Uterus (tissue), 4 donors: ENCODE measurements around the gene ONECUT3. TPM values are rescaled to one million over a fixed set of nuclear protein-coding genes. Genes with fewer than 3 reads are reported as not detected.

Experiments
- DNase-seq, 2 donors: peaks; one replicate each; pipeline ENCODE4 v3.0.0-alpha.2; 2019 to 2020
- H3K27ac ChIP-seq, 2 donors: fragments of 200-600 bp; sonication (generic); 1 replicate in 1 of 2; 2 replicates in 1 of 2; pipeline ENCODE4 v1.5.1; 2016 to 2018
- H3K27me3 ChIP-seq, 2 donors: fragments of 200-600 bp; sonication (generic); one replicate each; pipeline ENCODE4 v1.5.1; 2018 to 2019; ENCODE audit warnings: control low read depth in 1 of 2
- H3K36me3 ChIP-seq, 2 donors: fragments of 200-600 bp; sonication (generic); one replicate each; pipeline ENCODE4 v1.5.1; 2019; ENCODE audit warnings: control low read depth in 1 of 2
- H3K4me1 ChIP-seq, 2 donors: fragments of 200-600 bp; sonication (generic); one replicate each; pipeline ENCODE4 v1.5.1; 2018 to 2019; ENCODE audit warnings: control low read depth in 1 of 2
- H3K4me3 ChIP-seq, 2 donors: fragments of 200-600 bp; sonication (generic); 1 replicate in 1 of 2; 2 replicates in 1 of 2; pipeline ENCODE4 v1.5.1; 2018 to 2019; ENCODE audit warnings: mild to moderate bottlenecking in 1 of 2
- H3K9me3 ChIP-seq, 2 donors: fragments of 200-600 bp; sonication (generic); one replicate each; pipeline ENCODE4 v1.5.1; 2019; ENCODE audit warnings: control low read depth in 1 of 2
- POLR2A ChIP-seq, 2 donors: fragments of 450-650 bp; IDR thresholded peaks; one replicate each; pipeline ENCODE4 v1.6.1; 2016; ENCODE audit warnings: antibody characterized with exemption in 2 of 2, mild to moderate bottlenecking in 1 of 2, moderate library complexity in 1 of 2
- intact Hi-C: fragments of 100-400 bp; cut with DNase I; formaldehyde crosslinking; loops from one replicate; pipeline ENCODE4 v1.15.1; 2023; ENCODE audit warnings: low total_unique reads
- total RNA-seq, 4 donors: library from RNA; depleted of rRNA in 3 of 4; stranded (reverse); fragments of >200 nt in 3 of 4; gene quantifications; one replicate each; pipeline versions ENCODE4 v1.1.0 to v1.2.4, GENCODE V29; 2014 to 2023
- TF ChIP-seq, protein P1 (sequence below), 4 experiments: fragments of 200-600 bp in 2 of 4; fragments of 450-650 bp in 2 of 4; sonication (generic) in 2 of 4; IDR thresholded peaks; one replicate each; pipeline ENCODE4 v1.5.1; 2016 to 2019; ENCODE audit warnings: antibody characterized with exemption in 4 of 4, mild to moderate bottlenecking in 2 of 4, moderate library complexity in 1 of 4
- donor health status: DM: yes; HTN: yes; CAD: no.

Gene ONECUT3
- total RNA-seq, 4 donors from 2014 or later = not detected

DNA sequence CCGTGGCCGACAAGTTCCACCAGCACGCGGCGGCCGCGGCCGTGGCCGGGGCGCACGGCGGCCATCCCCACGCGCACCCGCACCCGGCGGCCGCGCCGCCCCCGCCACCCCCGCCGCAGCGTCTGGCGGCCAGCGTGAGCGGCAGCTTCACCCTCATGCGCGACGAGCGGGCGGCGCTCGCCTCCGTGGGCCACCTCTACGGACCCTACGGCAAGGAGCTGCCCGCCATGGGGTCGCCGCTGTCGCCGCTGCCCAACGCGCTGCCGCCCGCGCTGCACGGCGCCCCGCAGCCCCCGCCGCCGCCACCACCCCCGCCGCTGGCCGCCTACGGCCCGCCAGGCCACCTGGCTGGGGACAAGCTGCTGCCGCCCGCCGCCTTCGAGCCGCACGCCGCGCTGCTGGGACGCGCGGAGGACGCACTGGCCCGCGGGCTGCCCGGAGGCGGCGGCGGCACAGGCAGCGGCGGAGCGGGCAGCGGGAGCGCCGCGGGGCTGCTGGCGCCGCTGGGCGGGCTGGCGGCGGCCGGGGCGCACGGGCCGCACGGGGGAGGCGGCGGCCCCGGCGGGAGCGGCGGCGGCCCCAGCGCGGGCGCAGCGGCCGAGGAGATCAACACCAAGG is 821 bp downstream of the ONECUT3 start:
- intact Hi-C loops = no loop called here
- Histone ChIP-seq H3K4me3 (no peak overlapping the region), H3K27me3 (peaks cover 8 to 73% of the 10 kb centered on the region in 2 donors), H3K9me3 (no peaks in the 10 kb centered on the region), H3K27ac (no peak overlapping the region), H3K36me3 (no peaks in the 10 kb centered on the region), H3K4me1 (peaks cover 0 to 16% of the 10 kb centered on the region in 2 donors)
- DNase-seq = no peak
- no peak for TF ChIP-seq POLR2A (IDR thresholded peaks at IDR 0.05)
- TF ChIP-seq, protein P1, sequence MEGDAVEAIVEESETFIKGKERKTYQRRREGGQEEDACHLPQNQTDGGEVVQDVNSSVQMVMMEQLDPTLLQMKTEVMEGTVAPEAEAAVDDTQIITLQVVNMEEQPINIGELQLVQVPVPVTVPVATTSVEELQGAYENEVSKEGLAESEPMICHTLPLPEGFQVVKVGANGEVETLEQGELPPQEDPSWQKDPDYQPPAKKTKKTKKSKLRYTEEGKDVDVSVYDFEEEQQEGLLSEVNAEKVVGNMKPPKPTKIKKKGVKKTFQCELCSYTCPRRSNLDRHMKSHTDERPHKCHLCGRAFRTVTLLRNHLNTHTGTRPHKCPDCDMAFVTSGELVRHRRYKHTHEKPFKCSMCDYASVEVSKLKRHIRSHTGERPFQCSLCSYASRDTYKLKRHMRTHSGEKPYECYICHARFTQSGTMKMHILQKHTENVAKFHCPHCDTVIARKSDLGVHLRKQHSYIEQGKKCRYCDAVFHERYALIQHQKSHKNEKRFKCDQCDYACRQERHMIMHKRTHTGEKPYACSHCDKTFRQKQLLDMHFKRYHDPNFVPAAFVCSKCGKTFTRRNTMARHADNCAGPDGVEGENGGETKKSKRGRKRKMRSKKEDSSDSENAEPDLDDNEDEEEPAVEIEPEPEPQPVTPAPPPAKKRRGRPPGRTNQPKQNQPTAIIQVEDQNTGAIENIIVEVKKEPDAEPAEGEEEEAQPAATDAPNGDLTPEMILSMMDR (IDR thresholded peaks at IDR 0.05) = no peak

DNA sequence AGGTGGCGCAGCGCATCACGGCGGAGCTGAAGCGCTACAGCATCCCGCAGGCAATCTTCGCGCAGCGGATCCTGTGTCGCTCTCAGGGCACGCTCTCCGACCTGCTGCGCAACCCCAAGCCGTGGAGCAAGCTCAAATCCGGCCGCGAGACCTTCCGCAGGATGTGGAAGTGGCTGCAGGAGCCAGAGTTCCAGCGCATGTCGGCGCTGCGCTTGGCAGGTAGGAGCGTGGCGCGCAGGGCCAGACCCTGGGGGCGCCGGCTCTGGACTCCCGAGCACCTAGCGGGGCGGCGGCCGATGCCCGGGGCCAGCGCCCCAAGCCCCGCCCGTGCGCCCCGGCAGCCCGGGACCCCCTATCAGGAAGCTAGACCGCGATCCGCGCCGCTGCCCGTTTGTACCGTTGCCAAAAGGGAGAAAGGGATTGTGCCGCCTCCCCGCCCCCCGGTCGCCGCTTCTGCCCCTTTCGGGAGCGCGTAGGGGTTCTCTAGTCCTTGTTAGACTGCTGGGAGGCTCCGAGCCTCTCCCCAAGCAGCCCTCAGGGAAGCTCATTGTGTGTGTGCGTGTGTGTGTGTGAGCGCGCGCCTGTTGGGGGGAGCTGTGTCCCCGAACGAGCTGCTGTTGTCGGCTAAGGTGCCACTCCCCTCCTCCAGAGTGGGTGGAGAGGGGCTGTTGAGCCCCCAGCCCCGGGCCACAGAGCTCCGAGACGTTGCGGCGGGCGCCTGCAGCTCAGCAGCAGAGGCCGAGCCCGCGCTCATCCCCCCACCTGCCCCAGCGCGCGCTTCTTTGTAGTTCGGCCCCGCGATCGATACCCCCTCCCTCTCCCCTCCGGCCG is 1.5 kb downstream of the ONECUT3 start:
- intact Hi-C loops = no loop called here

DNA sequence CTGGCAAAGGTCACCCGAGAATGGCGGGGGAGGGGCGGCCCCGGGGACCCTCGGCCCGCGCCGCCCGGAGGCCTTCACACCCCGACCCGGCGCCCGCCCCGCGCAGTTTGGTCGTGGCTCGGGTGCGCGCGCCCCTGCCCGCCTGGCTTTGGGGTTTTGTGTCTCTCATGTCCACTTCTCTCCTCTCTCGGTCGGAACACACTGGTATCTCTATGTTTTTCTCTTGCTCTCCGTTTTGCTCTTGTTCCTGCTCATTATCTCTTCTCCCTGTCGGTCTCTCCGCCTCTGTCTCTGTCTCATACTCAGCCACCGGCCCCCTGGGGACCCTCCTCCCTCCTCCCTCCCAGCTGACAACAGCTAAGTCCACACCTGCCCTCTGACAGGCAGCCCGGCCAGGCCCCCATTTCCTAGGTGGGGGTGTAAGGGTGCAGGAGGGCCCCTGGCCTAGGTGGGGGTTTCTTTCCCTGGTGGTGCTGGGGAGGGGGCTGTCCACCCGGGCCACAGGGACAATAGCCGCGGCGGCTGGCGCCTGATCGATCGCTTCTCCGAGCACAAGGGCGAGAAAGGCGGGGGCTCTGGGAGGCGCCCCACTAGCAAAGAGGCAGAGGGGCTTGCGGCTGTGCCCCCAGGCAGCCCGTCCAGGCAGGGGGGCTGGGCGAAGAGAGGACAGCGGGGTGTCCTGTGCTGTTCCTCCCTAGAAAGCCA is 2.3 kb downstream of the ONECUT3 start:
- no peak for TF ChIP-seq POLR2A (IDR thresholded peaks at IDR 0.05)
- TF ChIP-seq, protein P1 (IDR thresholded peaks at IDR 0.05) = no peak
- Histone ChIP-seq H3K27ac (no peak overlapping the region), H3K27me3 (peaks cover 10 to 67% of the 10 kb centered on the region in 2 donors), H3K4me3 (no peak overlapping the region), H3K4me1 (peaks cover 0 to 8% of the 10 kb centered on the region in 2 donors), H3K36me3 (no peaks in the 10 kb centered on the region), H3K9me3 (no peaks in the 10 kb centered on the region)
- DNase-seq = no peak
- intact Hi-C loops = no loop called here

More for the DNA sequence above, 1.5 kb downstream of the ONECUT3 start:
- Histone ChIP-seq H3K9me3 (no peaks in the 10 kb centered on the region), H3K27me3 (peaks cover 8 to 74% of the 10 kb centered on the region in 2 donors), H3K27ac (no peak overlapping the region), H3K4me3 (no peak overlapping the region), H3K36me3 (no peaks in the 10 kb centered on the region), H3K4me1 (peaks cover 0 to 9% of the 10 kb centered on the region in 2 donors)
- TF ChIP-seq, protein P1 (IDR thresholded peaks at IDR 0.05) = no peak
- TF ChIP-seq POLR2A (IDR thresholded peaks at IDR 0.05) = no peak
- DNase-seq = no peak

DNA sequence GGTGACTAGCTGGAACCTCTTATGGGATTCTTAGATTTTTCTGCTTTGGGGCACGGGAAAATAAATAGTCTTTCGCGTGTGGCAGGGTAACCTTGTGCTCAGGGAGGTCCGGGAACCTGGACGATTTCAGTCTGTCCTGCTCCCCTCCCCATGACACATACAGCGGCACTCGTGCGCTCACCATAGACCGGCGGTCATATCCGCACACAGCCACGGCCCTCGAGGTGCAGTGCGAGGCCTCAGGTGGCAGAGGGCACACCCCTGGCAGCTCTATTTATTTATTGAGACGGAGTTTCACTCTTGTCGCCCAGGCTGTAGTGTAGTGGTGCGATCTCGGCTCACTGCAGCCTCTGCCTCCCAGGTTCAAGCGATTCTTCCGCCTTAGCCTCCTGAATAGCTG is 3.0 kb downstream of the ONECUT3 start:
- intact Hi-C loops = no loop called here
- Histone ChIP-seq H3K27ac (no peak overlapping the region), H3K9me3 (no peaks in the 10 kb centered on the region)

More for the DNA sequence above, 3.0 kb downstream of the ONECUT3 start:
- H3K27me3 ChIP-seq = peaks cover 10 to 60% of the 10 kb centered on the region in 2 donors
- no peak overlapping the region for H3K4me3 ChIP-seq
- peaks cover 0 to 8% of the 10 kb centered on the region in 2 donors for H3K4me1 ChIP-seq
- no peak for TF ChIP-seq POLR2A (IDR thresholded peaks at IDR 0.05)
- TF ChIP-seq, protein P1 (IDR thresholded peaks at IDR 0.05) = no peak
- DNase-seq = no peak
- H3K36me3 ChIP-seq = no peaks in the 10 kb centered on the region
